Stimulated activated CD8-positive, alpha-beta memory T cell treated with anti-CD3 and anti-CD28 coated beads, Interleukin-4, amount 100 ng/mL, for 24 hours (primary cell): Measurements from ENCODE around the gene GRN.
"Not testable (repeated sequence)": the region's sequence is repeated elsewhere in the genome, so short reads cannot be mapped to it uniquely, and the experiment has no call there.

ENCODE experiments used
- DNase-seq: peaks from one replicate; pipeline ENCODE4 v3.0.0-alpha.2; 2020; ENCODE audit warnings: low read depth

The GRN gene

GRCh38 chr17:44361292-44362260, 16.5 kb downstream of the GRN start:
- no peak for DNase-seq

GRCh38 chr17:44362459-44362948, 17.4 kb downstream of the GRN start:
- no peak for DNase-seq

- DNase-seq = no peak
Observed at GRCh38 chr17:44362949-44363612, 18.0 kb downstream of the GRN start.

GRCh38 chr17:44363613-44364159, 18.6 kb downstream of the GRN start, which contains the start of gene FAM171A2:
TSS of gene FAM171A2 (minus strand) at chr17:44363853. CDS start at chr17:44363714, 139 bp downstream.
- peak; percentile 54 for DNase-seq

- DNase-seq = not testable (repeated sequence)
Observed at GRCh38 chr17:44365051-44365450, 19.9 kb downstream of the GRN start.

- no peak for DNase-seq
Observed at GRCh38 chr17:44367231-44367979, 22.3 kb downstream of the GRN start.

- DNase-seq = not testable (repeated sequence)
Observed at GRCh38 chr17:44368391-44369243, 23.5 kb downstream of the GRN start.

GRCh38 chr17:44369414-44370023, 24.4 kb downstream of the GRN start:
- DNase-seq = not testable (repeated sequence)

GRCh38 chr17:44372036-44372435, 26.9 kb downstream of the GRN start:
- DNase-seq = no peak

GRCh38 chr17:44374306-44375195, 29.4 kb downstream of the GRN start:
- no peak for DNase-seq

- no peak for DNase-seq
Observed at GRCh38 chr17:44375196-44376017, 30.3 kb downstream of the GRN start.

GRCh38 chr17:44376124-44376523, 31.0 kb downstream of the GRN start:
- DNase-seq = no peak

- no peak for DNase-seq
Observed at GRCh38 chr17:44376779-44377178, 31.7 kb downstream of the GRN start.

- DNase-seq = no peak
Observed at GRCh38 chr17:44378171-44378705, 33.1 kb downstream of the GRN start.

GRCh38 chr17:44379887-44380286, 34.8 kb downstream of the GRN start:
- no peak for DNase-seq

GRCh38 chr17:44380767-44381166, 35.7 kb downstream of the GRN start:
- DNase-seq = no peak

- DNase-seq = no peak
Observed at GRCh38 chr17:44381810-44382305, 36.8 kb downstream of the GRN start.

- no peak for DNase-seq
Observed at GRCh38 chr17:44382917-44383316, 37.8 kb downstream of the GRN start.
